A549 treated with AZD9567 at 1 μM for 4 hours (cell line): ENCODE results near the gene AREG. TPM values are rescaled to one million over a fixed set of nuclear protein-coding genes. Genes with fewer than 3 reads are reported as not detected.

Experiments
- total RNA-seq: library from RNA; stranded (reverse); fragments of 200-300 nt; extraction: Qiagen RNA extraction; gene quantifications from 5 replicates; pipeline ENCODE4 v1.2.3, GENCODE V29; 2022; ENCODE audit not compliant: insufficient read depth

Gene AREG
- total RNA-seq: 27.6 to 36.7 TPM (median 32.3 TPM) in 5 replicates

GRCh38 chr4:74444891-74445642, at the start of gene AREG:
Gene AREG (plus strand): TSS chr4:74445136. CDS start chr4:74445346, 210 bp downstream.

Other genes with a start within 250 kb of the AREG start
- gene EPGN, start 136.7 kb upstream of the AREG start, total RNA-seq: 0.07 TPM in 1 of 5 replicates, not detected in the others
- gene EREG, start 80.0 kb upstream of the AREG start, total RNA-seq: 10.7 to 19.1 TPM (median 17.1 TPM) in 5 replicates